ENCODE data around the gene TAF1D.
"Not testable (repeated sequence)": the region's sequence is repeated elsewhere in the genome, so short reads cannot be mapped to it uniquely, and the experiment has no call there.

TAF1D gene

GRCh38 chr11:93741094-93741881, at the start of gene TAF1D, which contains the start of gene C11orf54:
Gene TAF1D (minus strand): TSS chr11:93741495. CDS start chr11:93739304, 2,191 bp downstream.
Gene C11orf54 (plus strand): TSS chr11:93741672. CDS start chr11:93747394, 5,722 bp downstream.
- peak; percentile 89 to 95 (median 92) for DNase-seq

- no peak for DNase-seq
These were observed 43.7 kb upstream of the TAF1D start for GRCh38 chr11:93784935-93785360.

- DNase-seq, result peak; percentile 71 to 82 (median 76)
These were observed 43.0 kb upstream of the TAF1D start, which contains the start of gene MED17 for GRCh38 chr11:93784145-93784934. Gene MED17 (plus strand): TSS chr11:93784282. CDS start chr11:93784514, 232 bp downstream.

DNA sequence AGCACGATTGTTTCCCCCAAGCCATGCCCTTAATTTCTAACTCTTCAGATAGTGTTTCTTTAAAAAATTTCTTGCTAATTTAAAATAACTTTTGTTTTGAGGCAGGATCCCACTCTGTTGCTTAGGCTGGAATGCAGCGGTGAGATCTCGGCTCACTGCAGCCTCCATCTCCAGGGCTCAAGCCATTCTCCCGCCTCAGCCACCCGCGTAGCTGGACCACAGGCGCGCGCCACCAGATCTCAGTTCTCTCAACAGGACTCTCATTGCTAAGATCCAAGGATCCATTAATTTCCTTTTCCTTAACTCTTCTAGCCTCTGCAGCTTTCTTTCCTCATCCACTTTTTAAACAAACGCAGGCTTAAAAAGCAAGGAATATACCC, 42.5 kb upstream of the TAF1D start:
- no peak for DNase-seq

- no peak for DNase-seq
These were observed 42.1 kb upstream of the TAF1D start for GRCh38 chr11:93783362-93783761.

GRCh38 chr11:93775289-93775688, 34.0 kb upstream of the TAF1D start:
- DNase-seq, result no peak

- not testable (repeated sequence) for DNase-seq
These were observed 33.3 kb upstream of the TAF1D start for GRCh38 chr11:93774560-93774959.

GRCh38 chr11:93773601-93774200, 32.4 kb upstream of the TAF1D start:
- DNase-seq, result no peak

GRCh38 chr11:93773045-93773477, 31.8 kb upstream of the TAF1D start:
- no peak for DNase-seq

- DNase-seq, result no peak
These were observed 30.8 kb upstream of the TAF1D start for GRCh38 chr11:93772123-93772522.

DNA sequence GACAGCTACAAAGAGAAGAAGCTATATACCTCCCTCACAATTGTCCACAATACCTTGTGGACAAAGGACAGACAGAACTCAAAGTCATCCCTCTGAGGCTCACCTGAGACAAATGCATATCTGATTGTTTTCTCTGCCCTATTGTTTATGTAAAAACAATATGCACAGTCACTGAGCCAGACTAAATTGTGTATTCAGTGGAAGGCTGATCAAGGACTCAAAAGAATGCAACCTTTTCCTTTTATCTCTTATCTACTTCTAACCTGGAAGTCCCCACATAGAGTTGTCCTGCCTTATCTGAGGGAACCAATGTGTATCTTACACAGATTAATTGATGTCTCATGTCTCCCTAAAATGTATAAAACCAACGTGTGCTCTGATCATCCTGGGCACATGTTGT, 28.9 kb upstream of the TAF1D start:
- no peak for DNase-seq

- no peak for DNase-seq
These were observed 25.7 kb upstream of the TAF1D start for GRCh38 chr11:93767018-93767417.

DNA sequence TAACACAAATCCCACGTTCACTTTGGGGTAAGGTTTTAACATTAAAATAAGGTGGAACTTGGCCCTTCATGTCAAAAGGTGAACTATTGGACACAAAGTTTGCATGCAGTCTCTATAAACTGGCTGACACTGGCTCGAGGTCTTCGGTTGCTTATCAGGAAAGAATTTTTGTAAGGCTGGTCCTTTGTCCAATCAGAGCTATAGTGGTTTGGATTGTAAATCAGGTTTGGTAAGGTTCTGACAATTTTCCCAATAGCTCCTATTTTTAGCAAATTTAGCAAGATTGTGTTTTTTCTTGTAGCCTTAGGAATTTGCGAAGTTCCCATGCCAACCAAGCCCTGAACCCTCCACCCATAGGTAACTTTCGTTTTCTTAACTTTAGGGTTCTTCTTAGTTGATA, 25.2 kb upstream of the TAF1D start:
- no peak for DNase-seq

DNA sequence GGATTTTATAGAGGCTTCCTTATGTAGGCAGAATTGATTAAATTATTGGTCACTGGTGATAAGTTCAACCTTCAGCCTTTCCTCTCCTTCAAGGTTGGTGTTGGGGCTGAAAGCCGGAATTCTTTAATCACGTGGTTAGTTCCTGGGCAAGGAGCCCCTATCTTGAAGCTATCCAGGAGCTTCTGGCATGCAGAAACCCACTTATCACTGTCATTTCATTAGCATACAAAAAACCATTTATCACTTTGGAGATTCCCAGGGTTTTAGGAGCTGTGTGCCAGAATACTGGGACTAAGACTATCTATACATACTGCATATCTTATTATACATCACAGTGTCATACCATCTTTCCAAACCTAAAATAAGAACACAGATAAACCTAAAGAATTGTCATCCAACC, 24.3 kb upstream of the TAF1D start:
- DNase-seq, result no peak

GRCh38 chr11:93761910-93762309, 20.6 kb upstream of the TAF1D start:
- no peak for DNase-seq

- DNase-seq, result not testable (repeated sequence)
These were observed 17.8 kb upstream of the TAF1D start for GRCh38 chr11:93759123-93759522.

DNA sequence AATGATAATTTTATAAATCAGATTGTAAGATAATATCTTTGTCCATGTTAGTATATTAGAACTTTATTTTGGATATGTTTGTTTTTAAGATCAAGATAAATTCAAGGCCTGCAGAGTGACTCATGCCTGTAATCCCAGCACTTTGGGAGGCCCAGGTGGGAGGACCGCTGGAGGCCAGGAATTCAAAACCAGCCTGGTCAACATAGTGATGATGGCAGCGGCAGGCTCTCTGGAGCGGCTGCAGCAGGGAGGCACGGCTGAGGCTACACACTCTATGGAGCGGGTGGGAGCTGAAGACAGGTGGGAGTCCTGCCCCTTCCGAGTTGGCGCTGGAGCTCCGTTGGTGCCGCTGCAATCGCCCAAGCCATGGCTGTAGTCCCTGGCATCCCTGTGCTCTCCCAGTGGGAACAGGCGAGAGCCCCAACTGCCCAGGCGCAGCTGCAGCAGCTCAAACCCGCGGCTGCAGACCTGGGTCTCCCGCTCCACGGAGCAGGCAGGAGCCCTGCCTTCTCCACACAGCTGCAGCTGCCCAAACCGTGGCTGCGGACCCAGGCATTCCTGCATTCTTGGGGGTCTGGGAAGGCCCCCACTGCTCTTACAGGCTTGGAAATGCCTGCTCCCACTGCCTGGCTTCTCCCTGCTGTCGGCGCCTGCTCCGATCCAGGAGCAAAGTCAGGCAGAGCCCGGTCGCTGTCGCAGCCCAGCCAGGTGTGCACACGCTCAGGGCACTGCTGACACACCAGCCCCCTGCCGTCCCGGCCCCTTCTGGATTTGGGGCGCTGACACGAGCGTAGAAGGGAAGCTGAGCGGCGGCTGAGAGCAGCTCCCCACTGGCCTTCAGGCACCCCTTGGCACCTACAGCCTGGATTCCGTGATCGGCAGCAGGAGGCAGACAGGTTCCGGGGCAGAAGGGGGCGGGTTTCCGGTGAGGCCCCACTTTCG, 16.9 kb upstream of the TAF1D start:
- DNase-seq, result no peak

DNA sequence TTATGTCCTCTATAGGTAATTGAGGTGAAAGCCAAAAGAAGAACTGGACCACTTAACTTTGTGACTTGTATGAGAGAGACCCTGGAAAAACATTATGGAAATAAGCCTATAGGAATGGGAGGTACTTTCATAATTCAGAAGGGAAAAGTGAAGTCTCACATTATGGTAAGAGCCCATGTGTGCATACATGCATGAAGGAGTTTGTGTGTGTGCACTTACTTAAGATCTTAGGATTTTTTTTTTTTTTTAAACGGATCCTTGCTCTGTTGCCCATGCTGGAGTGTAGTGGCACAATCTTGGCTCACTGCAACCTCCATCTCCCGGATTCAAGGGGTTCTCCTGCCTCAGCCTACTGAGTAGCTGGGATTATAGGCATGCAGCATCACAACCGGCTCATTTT, 16.0 kb upstream of the TAF1D start:
- no peak for DNase-seq

GRCh38 chr11:93756748-93757147, 15.5 kb upstream of the TAF1D start:
- DNase-seq, result no peak

DNA sequence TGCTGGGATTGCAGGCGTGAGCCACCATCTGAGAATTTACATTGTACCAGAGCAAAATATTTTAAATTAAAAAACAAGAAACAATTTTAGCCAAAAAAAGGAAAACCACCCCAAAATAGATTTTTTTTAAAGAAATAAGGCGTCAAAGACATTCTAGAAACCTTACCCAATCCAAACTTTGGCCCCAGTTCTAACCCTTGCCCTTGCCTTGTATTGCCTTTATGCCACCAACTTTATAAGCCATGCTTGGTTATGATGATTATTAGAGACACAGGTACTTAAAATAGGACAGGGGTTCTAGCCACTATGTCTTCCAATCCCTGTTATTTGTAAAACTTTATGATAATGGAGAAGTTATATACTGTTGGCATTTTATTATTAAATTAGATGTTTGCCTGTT, 11.9 kb upstream of the TAF1D start:
- DNase-seq, result no peak

- no peak for DNase-seq
These were observed 9.7 kb upstream of the TAF1D start for GRCh38 chr11:93751001-93751400.

- no peak for DNase-seq
These were observed 5.8 kb upstream of the TAF1D start for GRCh38 chr11:93747122-93747521.

Measured in activated CD4-positive, CD25-positive, alpha-beta regulatory T cell (primary cell).